Measurements from ENCODE around the gene CHCHD5.

Gene CHCHD5

GRCh38 chr2:112584891-112585250 lies 462 bp downstream of the CHCHD5 start:
- peaks cover 23% of the 10 kb centered on the region for H3K36me3 Mint-ChIP-seq (ENCODE audit: low read depth)
- H3K4me3 Mint-ChIP-seq, result peak overlapping the region; percentile 91
- no peaks in the 10 kb centered on the region for H3K9me3 Mint-ChIP-seq
- peak overlapping the region; percentile 99 for H3K27ac Mint-ChIP-seq
- TF ChIP-seq CTCF (IDR thresholded peaks at IDR 0.05), result no peak
- peaks cover 3% of the 10 kb centered on the region for H3K27me3 Mint-ChIP-seq (ENCODE audit: low read depth, poor library complexity)
- no peak for DNase-seq
- H3K4me1 Mint-ChIP-seq, result peaks cover 29% of the 10 kb centered on the region

GRCh38 chr2:112585400-112585799 lies 991 bp downstream of the CHCHD5 start:
- Mint-ChIP-seq H3K27ac (peak overlapping the region; percentile 99), H3K4me3 (peak overlapping the region; percentile 91), H3K27me3 (ENCODE audit: low read depth, poor library complexity) (peaks cover 2% of the 10 kb centered on the region), H3K36me3 (ENCODE audit: low read depth) (peaks cover 23% of the 10 kb centered on the region), H3K9me3 (no peaks in the 10 kb centered on the region), H3K4me1 (peaks cover 29% of the 10 kb centered on the region)
- no peak for DNase-seq
- no peak for TF ChIP-seq CTCF (IDR thresholded peaks at IDR 0.05)

- Mint-ChIP-seq H3K9me3 (no peaks in the 10 kb centered on the region), H3K27me3 (ENCODE audit: low read depth, poor library complexity) (no peaks in the 10 kb centered on the region), H3K36me3 (ENCODE audit: low read depth) (peaks cover 23% of the 10 kb centered on the region), H3K4me1 (peaks cover 29% of the 10 kb centered on the region), H3K4me3 (peak overlapping the region; percentile 91), H3K27ac (peak overlapping the region; percentile 50)
- DNase-seq, result no peak
- no peak for TF ChIP-seq CTCF (IDR thresholded peaks at IDR 0.05)
Measured at GRCh38 chr2:112585873-112586464, 1.6 kb downstream of the CHCHD5 start.

GRCh38 chr2:112588611-112589045 lies 4.2 kb downstream of the CHCHD5 start:
- DNase-seq, result no peak
- no peak for TF ChIP-seq CTCF (IDR thresholded peaks at IDR 0.05)
- Mint-ChIP-seq H3K4me1 (peaks cover 24% of the 10 kb centered on the region), H3K9me3 (no peaks in the 10 kb centered on the region), H3K36me3 (ENCODE audit: low read depth) (peaks cover 45% of the 10 kb centered on the region), H3K27ac (no peak overlapping the region), H3K27me3 (ENCODE audit: low read depth, poor library complexity) (no peaks in the 10 kb centered on the region), H3K4me3 (no peak overlapping the region)

GRCh38 chr2:112591413-112591812 lies 7.0 kb downstream of the CHCHD5 start:
- peaks cover 5% of the 10 kb centered on the region for H3K4me1 Mint-ChIP-seq
- DNase-seq, result no peak
- H3K27ac Mint-ChIP-seq, result peak overlapping the region; percentile 3
- H3K36me3 Mint-ChIP-seq (ENCODE audit: low read depth), result peaks cover 55% of the 10 kb centered on the region
- peaks cover 5% of the 10 kb centered on the region for H3K27me3 Mint-ChIP-seq (ENCODE audit: low read depth, poor library complexity)
- no peak overlapping the region for H3K4me3 Mint-ChIP-seq
- no peak for TF ChIP-seq CTCF (IDR thresholded peaks at IDR 0.05)
- H3K9me3 Mint-ChIP-seq, result no peaks in the 10 kb centered on the region

GRCh38 chr2:112593736-112594135 lies 9.3 kb downstream of the CHCHD5 start:
- Mint-ChIP-seq H3K4me1 (no peaks in the 10 kb centered on the region), H3K27ac (no peak overlapping the region), H3K9me3 (no peaks in the 10 kb centered on the region), H3K27me3 (ENCODE audit: low read depth, poor library complexity) (peaks cover 5% of the 10 kb centered on the region), H3K4me3 (no peak overlapping the region), H3K36me3 (ENCODE audit: low read depth) (peaks cover 41% of the 10 kb centered on the region)
- DNase-seq, result no peak
- TF ChIP-seq CTCF (IDR thresholded peaks at IDR 0.05), result no peak
